PC-3 (cell line): ENCODE measurements around the gene MAST2. TPM values are rescaled to one million over a fixed set of nuclear protein-coding genes. Genes with fewer than 3 reads are reported as not detected.

Experiments used
- ATAC-seq: fragments of 200-7000 bp; cut with Tn5 transposase; 2 replicates; pipeline ENCODE4 v1.9.1; 2020; ENCODE audit warnings: mild to moderate bottlenecking, moderate library complexity
- BruUV-seq: library from RNA; stranded (reverse); fragments of 400-500 nt; replicated peaks from 2 replicates; lab custom pipeline; 2021; lab: Mats Ljungman, UMichigan
- CTCF ChIA-PET: fragments of 300-600 bp; sonication (Branson Sonifier 250); formaldehyde crosslinking; loops from one replicate; lab custom pipeline; 2022; ENCODE audit warnings: antibody characterized with exemption; lab: Charles Lee
- POLR2A ChIA-PET: fragments of 300-600 bp; sonication (Branson Sonifier 250); formaldehyde crosslinking; loops from one replicate; lab custom pipeline; 2022; ENCODE audit warnings: antibody characterized with exemption; ENCODE audit not compliant: unreplicated experiment; lab: Charles Lee
- DNase-seq: peaks from one replicate; pipeline ENCODE4 v3.0.0-alpha.2; 2015
- H2AFZ ChIP-seq: fragments of 300-600 bp; sonication (generic); 2 replicates; pipeline ENCODE4 v1.6.0; 2016; ENCODE audit warnings: antibody characterized with exemption, low read length
- H3F3A ChIP-seq: fragments of 300-600 bp; sonication (generic); one replicate; pipeline ENCODE4 v1.6.0; 2017; ENCODE audit warnings: antibody characterized with exemption, low read length, control low read depth, mild to moderate bottlenecking; ENCODE audit not compliant: unreplicated experiment
- H3K27ac ChIP-seq: fragments of 300-600 bp; sonication (generic); 2 replicates; pipeline ENCODE4 v1.5.1; 2016; ENCODE audit warnings: mild to moderate bottlenecking, low read length
- H3K27me3 ChIP-seq: fragments of 300-600 bp; sonication (generic); 2 replicates; pipeline ENCODE4 v1.6.1; 2016; ENCODE audit warnings: low read length, mixed read lengths
- H3K36me3 ChIP-seq: fragments of 300-600 bp; sonication (generic); 2 replicates; pipeline ENCODE4 v1.6.1; 2016; ENCODE audit warnings: low read depth, mixed run types, low read length, mixed read lengths
- H3K4me1 ChIP-seq: fragments of 300-600 bp; sonication (generic); 2 replicates; pipeline ENCODE4 v1.5.1; 2016; ENCODE audit warnings: low read length; ENCODE audit not compliant: insufficient read depth
- H3K4me2 ChIP-seq: fragments of 300-600 bp; sonication (generic); 2 replicates; pipeline ENCODE4 v1.6.0; 2016; ENCODE audit warnings: low read length
- H3K4me3 ChIP-seq: fragments of 300-600 bp; sonication (generic); 2 replicates; pipeline ENCODE4 v1.5.1; 2016; ENCODE audit warnings: mild to moderate bottlenecking, low read length, mixed read lengths
- H3K79me2 ChIP-seq: fragments of 300-600 bp; sonication (generic); 2 replicates; pipeline ENCODE4 v1.6.1; 2017; ENCODE audit warnings: low read length, mixed read lengths
- H3K9ac ChIP-seq: fragments of 300-600 bp; sonication (generic); 2 replicates; pipeline ENCODE4 v1.6.0; 2016; ENCODE audit warnings: mild to moderate bottlenecking, low read length
- H3K9me2 ChIP-seq: fragments of 300-600 bp; sonication (generic); replicated peaks from 2 replicates; pipeline ENCODE4 v1.6.1; 2016; ENCODE audit warnings: mixed run types, low read length, mixed read lengths
- H3K9me3 ChIP-seq: fragments of 300-600 bp; sonication (generic); 2 replicates; pipeline ENCODE4 v1.6.1; 2016; ENCODE audit warnings: low read length, mixed read lengths
- H4K20me1 ChIP-seq: fragments of 300-600 bp; sonication (generic); 2 replicates; pipeline ENCODE4 v1.6.1; 2016; ENCODE audit warnings: low read length, mixed read lengths
- EZH2 ChIP-seq: fragments of 300-600 bp; sonication (generic); IDR thresholded peaks from one replicate; pipeline ENCODE4 v1.6.1; 2017; ENCODE audit warnings: antibody characterized with exemption, mild to moderate bottlenecking, low read length; ENCODE audit not compliant: unreplicated experiment
- EZH2phosphoT487 ChIP-seq: fragments of 300-600 bp; sonication (generic); IDR thresholded peaks from 2 replicates; pipeline ENCODE4 v1.6.1; 2018; ENCODE audit warnings: mild to moderate bottlenecking, antibody characterized with exemption, low read length, borderline replicate concordance
- intact Hi-C: fragments of 100-400 bp; cut with micrococcal nuclease; formaldehyde crosslinking; loops from 2 replicates; pipeline ENCODE4 v1.9.0; 2023
- total RNA-seq: library from RNA; depleted of rRNA; stranded (reverse); fragments of >200 nt; gene quantifications from 2 replicates; pipeline ENCODE4 v1.2.3, GENCODE V29; 2014
- TF ChIP-seq, protein P1 (sequence below): fragments of 300-600 bp; sonication (generic); conservative IDR thresholded peaks from 2 replicates; pipeline ENCODE4 v1.5.1; 2017; ENCODE audit warnings: antibody characterized with exemption, low read depth, mild to moderate bottlenecking, low read length

MAST2 gene
- total RNA-seq, 1 experiment from 2014 or later: 29.3 TPM

DNA sequence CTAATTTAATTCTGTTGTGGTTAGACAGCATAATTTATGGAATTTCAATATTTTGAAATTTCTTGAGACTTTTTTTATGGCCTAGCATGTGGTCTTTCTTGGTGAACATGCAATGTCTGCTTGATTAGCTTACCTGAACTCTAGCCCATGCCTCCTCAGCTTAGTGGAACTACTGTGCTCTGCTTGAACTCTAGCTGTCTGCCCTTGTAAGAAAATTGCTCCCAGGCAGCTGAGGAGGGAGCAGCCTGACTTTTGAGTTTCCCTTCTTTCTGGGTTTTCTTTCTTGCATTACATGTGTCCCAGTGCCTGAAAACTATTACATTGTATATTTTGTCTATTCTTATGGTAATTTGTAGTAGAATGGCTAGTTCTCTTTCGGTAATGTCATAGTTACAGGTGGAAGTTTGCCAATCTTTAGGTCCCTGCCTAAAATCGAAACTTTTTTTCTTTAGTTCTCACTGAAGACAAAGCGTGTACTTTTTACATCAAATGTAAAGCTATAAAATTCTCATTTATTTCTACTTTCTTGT, 105.3 kb downstream of the MAST2 start:
- Histone ChIP-seq H4K20me1 (no peaks in the 10 kb centered on the region), H3F3A (no peaks in the 10 kb centered on the region), H3K36me3 (no peaks in the 10 kb centered on the region), H3K4me1 (no peaks in the 10 kb centered on the region), H3K4me3 (no peak overlapping the region), H3K4me2 (no peak overlapping the region), H3K79me2 (peaks cover under 1% of the 10 kb centered on the region; the same call in 1 of the 2 replicates), H3K9ac (no peak overlapping the region), H3K27me3 (no peaks in the 10 kb centered on the region), H3K27ac (no peak overlapping the region), H3K9me3 (no peaks in the 10 kb centered on the region), H2AFZ (no peak overlapping the region), H3K9me2 (no peaks in the 10 kb centered on the region)
- no TSS peak for BruUV-seq
- ChIA-PET POLR2A (interaction anchor here (0.7 kb wide), 1 partner anchor 11 kb away, joined by 3 read pairs; no protein-coding TSS in a partner anchor), CTCF (no interaction called here)
- intact Hi-C loops: no loop called here
- DNase-seq (no peak), ATAC-seq (no peak)
- TF ChIP-seq EZH2phosphoT487 (no peak), EZH2 (no peak)
- TF ChIP-seq, protein P1, sequence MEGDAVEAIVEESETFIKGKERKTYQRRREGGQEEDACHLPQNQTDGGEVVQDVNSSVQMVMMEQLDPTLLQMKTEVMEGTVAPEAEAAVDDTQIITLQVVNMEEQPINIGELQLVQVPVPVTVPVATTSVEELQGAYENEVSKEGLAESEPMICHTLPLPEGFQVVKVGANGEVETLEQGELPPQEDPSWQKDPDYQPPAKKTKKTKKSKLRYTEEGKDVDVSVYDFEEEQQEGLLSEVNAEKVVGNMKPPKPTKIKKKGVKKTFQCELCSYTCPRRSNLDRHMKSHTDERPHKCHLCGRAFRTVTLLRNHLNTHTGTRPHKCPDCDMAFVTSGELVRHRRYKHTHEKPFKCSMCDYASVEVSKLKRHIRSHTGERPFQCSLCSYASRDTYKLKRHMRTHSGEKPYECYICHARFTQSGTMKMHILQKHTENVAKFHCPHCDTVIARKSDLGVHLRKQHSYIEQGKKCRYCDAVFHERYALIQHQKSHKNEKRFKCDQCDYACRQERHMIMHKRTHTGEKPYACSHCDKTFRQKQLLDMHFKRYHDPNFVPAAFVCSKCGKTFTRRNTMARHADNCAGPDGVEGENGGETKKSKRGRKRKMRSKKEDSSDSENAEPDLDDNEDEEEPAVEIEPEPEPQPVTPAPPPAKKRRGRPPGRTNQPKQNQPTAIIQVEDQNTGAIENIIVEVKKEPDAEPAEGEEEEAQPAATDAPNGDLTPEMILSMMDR: no peak

DNA sequence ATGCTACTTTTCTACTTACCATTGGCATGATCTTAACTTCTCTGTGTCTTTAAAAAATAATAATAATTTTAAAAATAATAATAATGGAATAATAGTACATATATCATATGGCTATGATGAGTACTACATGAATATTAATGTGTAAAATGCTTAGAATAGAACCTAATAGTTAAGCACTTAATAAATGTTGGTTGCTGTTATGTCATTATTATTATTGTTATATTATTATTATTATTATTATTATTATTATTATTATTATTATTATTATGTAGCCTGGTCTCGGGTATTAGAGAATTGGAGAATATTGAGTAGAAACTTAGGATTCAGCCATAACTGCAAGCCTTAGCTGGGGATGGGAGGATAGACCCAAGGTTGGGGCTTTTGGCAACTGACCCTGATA, 108.2 kb downstream of the MAST2 start:
- no peak overlapping the region for H3K9ac ChIP-seq
- ChIA-PET POLR2A (no interaction called here), CTCF (no interaction called here)
- intact Hi-C loops: no loop called here
- H3K9me2 ChIP-seq: no peaks in the 10 kb centered on the region
- no peaks in the 10 kb centered on the region for H3K79me2 ChIP-seq
- no peak for DNase-seq
- no peaks in the 10 kb centered on the region for H3F3A ChIP-seq
- H4K20me1 ChIP-seq: no peaks in the 10 kb centered on the region
- ATAC-seq: no peak
- H3K36me3 ChIP-seq: no peaks in the 10 kb centered on the region
- no peak overlapping the region for H3K27ac ChIP-seq
- no peaks in the 10 kb centered on the region for H3K9me3 ChIP-seq
- H3K4me1 ChIP-seq: no peaks in the 10 kb centered on the region
- H3K4me2 ChIP-seq: no peak overlapping the region
- TF ChIP-seq, protein P1: no peak
- no peak for TF ChIP-seq EZH2phosphoT487
- TF ChIP-seq EZH2: no peak
- H3K27me3 ChIP-seq: no peaks in the 10 kb centered on the region
- no peak overlapping the region for H2AFZ ChIP-seq
- no TSS peak for BruUV-seq
- no peak overlapping the region for H3K4me3 ChIP-seq

DNA sequence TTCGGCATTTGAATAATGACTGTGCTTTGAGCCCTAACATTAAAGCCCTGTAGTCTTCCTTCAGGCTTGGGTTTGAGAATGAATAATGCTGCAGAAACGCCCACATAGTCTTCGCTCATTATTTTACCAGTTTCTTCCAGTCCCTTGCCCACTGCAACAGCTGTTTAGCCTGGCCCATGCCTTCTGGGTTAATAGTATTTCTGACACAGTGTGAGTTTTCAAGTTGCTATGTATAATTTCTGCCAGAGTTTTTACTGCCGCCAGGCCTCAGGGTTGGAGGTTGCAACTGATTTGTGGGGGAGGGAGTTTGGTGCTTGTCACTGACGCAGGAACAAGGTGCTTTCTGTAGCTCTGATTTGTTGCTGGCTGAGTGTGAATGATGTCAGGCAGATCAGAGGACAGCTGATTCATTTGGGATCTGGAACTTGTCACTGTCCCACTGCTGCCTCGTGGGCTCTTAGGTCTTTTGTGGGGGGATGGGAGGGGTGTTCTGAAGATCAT, 109.8 kb downstream of the MAST2 start:
- POLR2A ChIA-PET: no interaction called here
- H3F3A ChIP-seq: no peaks in the 10 kb centered on the region
- no peak for ATAC-seq

More for the DNA sequence above, 109.8 kb downstream of the MAST2 start:
- TF ChIP-seq EZH2phosphoT487 (no peak), EZH2 (no peak)
- TF ChIP-seq, protein P1: no peak
- Histone ChIP-seq H2AFZ (no peak overlapping the region), H4K20me1 (no peaks in the 10 kb centered on the region), H3K9me3 (no peaks in the 10 kb centered on the region), H3K9ac (no peak overlapping the region), H3K27ac (no peak overlapping the region), H3K9me2 (no peaks in the 10 kb centered on the region), H3K4me3 (no peak overlapping the region), H3K27me3 (no peaks in the 10 kb centered on the region), H3K4me1 (no peaks in the 10 kb centered on the region), H3K36me3 (no peaks in the 10 kb centered on the region), H3K79me2 (no peaks in the 10 kb centered on the region), H3K4me2 (no peak overlapping the region)
- intact Hi-C loops: no loop called here
- CTCF ChIA-PET: no interaction called here
- BruUV-seq: no TSS peak
- DNase-seq: no peak
